ENCODE measurements around the gene TMEFF1. TPM values are rescaled to one million over a fixed set of nuclear protein-coding genes. Genes with fewer than 3 reads are reported as not detected.

TMEFF1 gene
- polyA plus RNA-seq, 2 of the 4 experiments (the other 2 are of a cell fraction): 0.31 to 0.61 TPM

GRCh38 chr9:100449420-100449819, 23.5 kb upstream of the TMEFF1 start:
- no peak for DNase-seq (ENCODE audit: low read depth in 1 of 2, low spot score in 1 of 2)
- 0 out of 3 replicates have a peak, but pooled peaks cover under 1% of the 10 kb centered on the region for H3K4me1 ChIP-seq
- H3K27ac ChIP-seq: no peak overlapping the region
- H3K4me2 ChIP-seq: no peak overlapping the region
- TF ChIP-seq HOXB5 (CRISPR knock-in tag; IDR thresholded peaks at IDR 0.05): no peak
- no peak for TF ChIP-seq ZNF302 (CRISPR knock-in tag; IDR thresholded peaks at IDR 0.05)
- TF ChIP-seq CHD2 (IDR thresholded peaks at IDR 0.05; ENCODE audit: low read length, partially characterized antibody): no peak
- no peak for TF ChIP-seq E2F6 (IDR thresholded peaks at IDR 0.05; ENCODE audit: borderline replicate concordance, low read depth)
- no peak for TF ChIP-seq EHMT2 (IDR thresholded peaks at IDR 0.05; ENCODE audit: low read depth)
- TF ChIP-seq REST (IDR thresholded peaks at IDR 0.05): no peak
- no peak for TF ChIP-seq FOXS1 (CRISPR knock-in tag; IDR thresholded peaks at IDR 0.05)
- TF ChIP-seq HDAC2 (IDR thresholded peaks at IDR 0.05): no peak
- TF ChIP-seq HOXA7 (CRISPR knock-in tag; IDR thresholded peaks at IDR 0.05): no peak
- ChIA-PET CTCF (interaction anchor here (2.0 kb wide), 1 partner anchor 11 kb away, joined by 11 read pairs; no protein-coding TSS in a partner anchor), POLR2A (no interaction called here)
- FAIRE-seq: no peak
- no peak for ATAC-seq
- no peak overlapping the region for H3K4me3 ChIP-seq
- WGBS (ENCODE audit: missing lambda C conversion rate): 99% methylated on average over 2 of the region's 2 CpGs
- H3K9me3 ChIP-seq: peaks cover 6% of the 10 kb centered on the region; the same call in 1 of the 3 replicates

- Histone ChIP-seq H3K4me2 (no peak overlapping the region), H3K4me3 (no peak overlapping the region), H3K9me3 (peaks cover 6% of the 10 kb centered on the region; the same call in 1 of the 3 replicates), H3K4me1 (peaks cover 9% of the 10 kb centered on the region; the same call in 2 of the 3 replicates), H3K27ac (no peak overlapping the region)
- ATAC-seq (no peak), FAIRE-seq (no peak), DNase-seq (ENCODE audit: low read depth in 1 of 2, low spot score in 1 of 2) (no peak)
- TF ChIP-seq FOSL2 (IDR thresholded peaks at IDR 0.05): no peak
- TF ChIP-seq FOSL2 (CRISPR knock-in tag; IDR thresholded peaks at IDR 0.05): peak; percentile 53
- TF ChIP-seq HEYL (CRISPR knock-in tag; IDR thresholded peaks at IDR 0.05): no peak
- no peak for TF ChIP-seq ESRRA (IDR thresholded peaks at IDR 0.05; ENCODE audit: borderline replicate concordance, low read length)
- no peak for TF ChIP-seq JUN (IDR thresholded peaks at IDR 0.05)
- ChIA-PET POLR2A (no interaction called here), CTCF (interaction anchor here (1.1 kb wide), 1 partner anchor 24 kb away, joined by 3 read pairs; no protein-coding TSS in a partner anchor)
- WGBS (ENCODE audit: missing lambda C conversion rate): 91% methylated on average over 2 of the region's 2 CpGs
Observed at GRCh38 chr9:100452894-100453293, 20.1 kb upstream of the TMEFF1 start.

GRCh38 chr9:100455470-100455869, 17.5 kb upstream of the TMEFF1 start:
- FAIRE-seq (no peak), ATAC-seq (peak in 1 of 2 experiments; percentile 67; a peak in 3 of 6 replicates), DNase-seq (ENCODE audit: low read depth in 1 of 2, low spot score in 1 of 2) (no peak)
- Histone ChIP-seq H3K9me3 (peaks cover 6% of the 10 kb centered on the region; the same call in 1 of the 3 replicates), H3K27ac (no peak overlapping the region), H3K4me2 (no peak overlapping the region), H3K4me1 (peaks cover 9% of the 10 kb centered on the region; the same call in 2 of the 3 replicates), H3K4me3 (no peak overlapping the region)
- CTCF ChIA-PET: interaction anchor here (0.9 kb wide), 1 partner anchor 12 kb away, joined by 3 read pairs; no protein-coding TSS in a partner anchor
- TF ChIP-seq HOXB13 (CRISPR knock-in tag; IDR thresholded peaks at IDR 0.05; ENCODE audit: low read depth) (no peak), POLR2AphosphoS2 (conservative IDR thresholded peaks at IDR 0.05; ENCODE audit: low read length) (no peak), JUNB (IDR thresholded peaks at IDR 0.05) (no peak), PBX3 (IDR thresholded peaks at IDR 0.05) (no peak), RFX5 (IDR thresholded peaks at IDR 0.05) (no peak), ESRRA (IDR thresholded peaks at IDR 0.05; ENCODE audit: borderline replicate concordance, low read length) (no peak), HDAC2 (IDR thresholded peaks at IDR 0.05) (no peak), USF2 (IDR thresholded peaks at IDR 0.05) (no peak), ATOH8 (CRISPR knock-in tag; IDR thresholded peaks at IDR 0.05; ENCODE audit: low read depth) (no peak), KDM5A (IDR thresholded peaks at IDR 0.05) (no peak), NR3C1 (IDR thresholded peaks at IDR 0.05) (no peak)
- POLR2A ChIA-PET: no interaction called here
